Measurements from ENCODE around the gene IRF4. TPM values are rescaled to one million over a fixed set of nuclear protein-coding genes. Genes with fewer than 3 reads are reported as not detected.

The IRF4 gene
- total RNA-seq, 2 experiments from 2014 or later: 409 to 439 TPM

DNA sequence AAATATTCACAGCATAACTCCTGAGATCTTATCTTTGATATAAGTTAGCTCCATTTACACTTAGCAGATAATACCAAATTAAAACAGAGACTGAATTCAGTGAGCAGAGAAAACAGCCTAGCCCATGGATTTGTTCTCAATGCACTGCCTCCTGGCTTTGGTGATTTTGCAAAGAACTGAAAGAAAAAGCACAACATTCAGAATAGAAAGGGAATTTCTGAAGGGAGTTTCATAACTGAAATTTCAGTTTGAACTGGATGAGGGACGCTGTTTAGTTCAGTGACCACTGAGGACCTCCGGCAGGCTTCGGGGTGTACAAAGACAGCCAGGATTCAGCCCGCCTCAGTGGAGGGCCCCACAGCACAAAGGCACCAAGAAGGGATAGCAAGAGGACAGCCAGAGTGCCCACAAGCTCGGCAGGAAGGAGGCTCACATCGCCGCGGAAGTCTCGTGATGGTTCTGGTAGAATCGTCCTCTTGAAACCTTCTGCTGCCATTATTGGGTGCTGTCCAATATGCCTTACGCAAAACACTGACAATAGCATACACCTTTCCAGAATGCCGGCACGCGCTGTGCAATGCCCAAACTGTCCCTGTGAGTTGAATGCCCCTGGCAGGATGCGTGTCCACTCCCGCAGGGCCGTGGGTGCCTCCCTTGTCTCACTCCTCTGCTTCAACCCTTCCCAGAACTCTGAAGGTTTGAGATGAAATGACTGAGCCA, 9.7 kb upstream of the IRF4 start:
- DNase-seq (no peak), ATAC-seq (no peak)
- ChIA-PET POLR2A (interaction anchor here (2.2 kb wide), 1 partner anchor 10 kb away, joined by 10 read pairs; the partner anchor contains the start of gene IRF4), CTCF (interaction anchor here (1.0 to 1.6 kb wide), 2 partner anchors 152 to 211 kb away, joined by 3 to 4 read pairs; no protein-coding TSS in a partner anchor)
- intact Hi-C loops (cut with micrococcal nuclease): no loop called here
- TF ChIP-seq, protein P1, sequence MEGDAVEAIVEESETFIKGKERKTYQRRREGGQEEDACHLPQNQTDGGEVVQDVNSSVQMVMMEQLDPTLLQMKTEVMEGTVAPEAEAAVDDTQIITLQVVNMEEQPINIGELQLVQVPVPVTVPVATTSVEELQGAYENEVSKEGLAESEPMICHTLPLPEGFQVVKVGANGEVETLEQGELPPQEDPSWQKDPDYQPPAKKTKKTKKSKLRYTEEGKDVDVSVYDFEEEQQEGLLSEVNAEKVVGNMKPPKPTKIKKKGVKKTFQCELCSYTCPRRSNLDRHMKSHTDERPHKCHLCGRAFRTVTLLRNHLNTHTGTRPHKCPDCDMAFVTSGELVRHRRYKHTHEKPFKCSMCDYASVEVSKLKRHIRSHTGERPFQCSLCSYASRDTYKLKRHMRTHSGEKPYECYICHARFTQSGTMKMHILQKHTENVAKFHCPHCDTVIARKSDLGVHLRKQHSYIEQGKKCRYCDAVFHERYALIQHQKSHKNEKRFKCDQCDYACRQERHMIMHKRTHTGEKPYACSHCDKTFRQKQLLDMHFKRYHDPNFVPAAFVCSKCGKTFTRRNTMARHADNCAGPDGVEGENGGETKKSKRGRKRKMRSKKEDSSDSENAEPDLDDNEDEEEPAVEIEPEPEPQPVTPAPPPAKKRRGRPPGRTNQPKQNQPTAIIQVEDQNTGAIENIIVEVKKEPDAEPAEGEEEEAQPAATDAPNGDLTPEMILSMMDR (IDR thresholded peaks at IDR 0.05): no peak
- no peak overlapping the region for H3K4me3 Mint-ChIP-seq
- peaks cover 13% of the 10 kb centered on the region for H3K27me3 Mint-ChIP-seq
- no peaks in the 10 kb centered on the region for H3K9me3 Mint-ChIP-seq
- no peak overlapping the region for H3K27ac Mint-ChIP-seq
- H3K4me1 Mint-ChIP-seq (ENCODE audit: low read depth): peaks cover 8% of the 10 kb centered on the region
- H3K36me3 Mint-ChIP-seq (ENCODE audit: low read depth): no peaks in the 10 kb centered on the region

DNA sequence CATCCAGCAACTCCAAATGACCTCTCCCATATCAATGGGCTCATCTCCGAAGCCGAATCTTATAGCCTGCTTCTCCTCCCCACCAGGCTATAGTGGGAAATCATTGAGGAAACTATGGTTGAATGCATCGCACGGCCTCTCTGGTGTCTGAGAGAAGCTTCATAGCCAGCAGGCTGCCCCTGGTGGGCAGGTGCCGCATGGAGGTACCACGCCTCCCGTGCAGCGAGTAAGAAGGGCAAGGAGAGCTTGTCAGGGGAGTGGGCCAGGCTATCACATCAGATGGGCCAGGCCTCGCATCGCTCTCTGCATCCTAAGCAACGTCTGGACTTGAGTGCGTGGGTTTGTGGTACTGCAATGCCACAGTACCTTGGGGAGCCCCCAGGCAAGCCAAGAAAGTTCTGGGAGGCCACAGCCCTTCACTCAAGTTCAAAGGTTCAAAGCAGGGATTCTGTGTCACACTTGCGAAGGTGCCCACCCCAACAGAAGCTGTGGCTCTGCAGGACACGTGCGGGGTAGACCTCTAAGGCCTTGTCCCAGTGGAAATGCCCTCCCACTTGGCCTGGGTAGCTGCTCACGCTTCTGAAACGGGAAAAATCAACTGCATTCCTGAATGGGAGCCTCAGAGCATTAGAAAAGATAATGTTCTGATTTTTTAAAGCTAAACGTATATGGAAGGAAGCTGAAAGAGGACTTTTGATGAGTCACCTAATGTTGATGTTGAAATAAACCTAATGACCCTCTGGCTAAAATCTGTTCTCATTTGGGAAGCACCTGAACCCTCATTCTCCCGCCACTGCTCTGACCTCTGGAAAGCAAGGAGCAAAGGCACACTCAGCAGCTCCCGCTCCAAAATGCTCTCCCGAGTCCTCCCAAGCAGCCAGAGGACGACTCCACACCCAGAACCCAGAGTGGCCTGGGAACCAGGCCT, 8.4 kb upstream of the IRF4 start:
- H3K27me3 Mint-ChIP-seq: peaks cover 12% of the 10 kb centered on the region
- H3K36me3 Mint-ChIP-seq (ENCODE audit: low read depth): no peaks in the 10 kb centered on the region
- H3K4me3 Mint-ChIP-seq: no peak overlapping the region
- DNase-seq: no peak
- POLR2A ChIA-PET: interaction anchor here (0.9 to 2.2 kb wide), 2 partner anchors 8 to 11 kb away, joined by 3 to 10 read pairs; partner anchors contain the start of gene IRF4
- no peak for ATAC-seq
- H3K27ac Mint-ChIP-seq: no peak overlapping the region
- no peaks in the 10 kb centered on the region for H3K9me3 Mint-ChIP-seq
- CTCF ChIA-PET: interaction anchor here (1.4 to 1.5 kb wide), 2 partner anchors 11 to 195 kb away, joined by 3 to 4 read pairs; no protein-coding TSS in a partner anchor
- TF ChIP-seq, protein P1 (IDR thresholded peaks at IDR 0.05): no peak
- intact Hi-C loops (cut with micrococcal nuclease): no loop called here
- H3K4me1 Mint-ChIP-seq (ENCODE audit: low read depth): peaks cover 7% of the 10 kb centered on the region

DNA sequence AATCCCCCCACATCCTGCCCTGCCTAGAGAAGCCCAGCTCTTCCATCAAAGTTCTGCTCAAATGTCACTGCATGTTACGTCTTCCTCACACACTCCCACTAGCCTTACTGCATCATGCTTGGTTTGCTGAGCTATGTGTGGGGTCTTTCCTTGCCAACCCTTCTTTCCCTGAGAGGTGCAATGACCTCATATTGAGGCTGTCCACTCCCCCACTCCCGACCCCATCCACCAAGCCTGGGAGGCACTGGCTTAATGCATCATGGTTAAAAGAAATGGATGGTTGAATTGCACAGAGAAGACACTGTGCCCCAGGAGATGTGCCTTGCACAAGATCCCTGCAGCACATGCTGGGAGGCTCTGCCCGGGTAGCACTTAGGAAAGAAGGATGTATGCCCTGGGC, 7.7 kb upstream of the IRF4 start:
- peaks cover 10% of the 10 kb centered on the region for H3K4me1 Mint-ChIP-seq (ENCODE audit: low read depth)
- intact Hi-C loops (cut with micrococcal nuclease): no loop called here
- POLR2A ChIA-PET: interaction anchor here (0.9 to 2.2 kb wide), 2 partner anchors 8 to 10 kb away, joined by 3 to 10 read pairs; partner anchors contain the start of gene IRF4
- CTCF ChIA-PET: interaction anchor here (1.4 to 1.5 kb wide), 2 partner anchors 11 to 196 kb away, joined by 3 to 4 read pairs; no protein-coding TSS in a partner anchor
- no peak overlapping the region for H3K4me3 Mint-ChIP-seq
- no peak overlapping the region for H3K27ac Mint-ChIP-seq
- H3K36me3 Mint-ChIP-seq (ENCODE audit: low read depth): no peaks in the 10 kb centered on the region
- TF ChIP-seq, protein P1 (IDR thresholded peaks at IDR 0.05): no peak
- H3K9me3 Mint-ChIP-seq: no peaks in the 10 kb centered on the region
- ATAC-seq (no peak), DNase-seq (no peak)
- peaks cover 12% of the 10 kb centered on the region for H3K27me3 Mint-ChIP-seq

DNA sequence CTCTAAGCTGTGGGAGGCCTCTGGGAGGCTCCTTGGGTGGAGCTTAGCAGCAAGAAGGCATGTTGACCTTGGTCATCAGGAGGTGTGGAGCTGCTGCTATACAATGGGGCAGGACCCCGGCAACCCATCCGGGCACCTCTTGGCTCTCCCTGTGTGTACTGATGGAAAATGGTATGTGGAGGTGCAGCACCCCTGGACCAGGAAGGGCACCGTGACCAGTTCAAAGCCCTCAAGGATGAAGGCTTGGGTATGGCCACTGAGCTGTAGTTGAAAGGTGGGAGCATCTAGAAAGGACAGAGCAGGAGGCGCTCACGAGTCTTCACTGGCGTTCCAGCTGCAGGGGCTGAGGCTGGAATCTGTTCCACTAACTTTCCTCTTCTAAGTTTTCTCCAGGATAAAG, 6.7 kb upstream of the IRF4 start:
- H3K9me3 Mint-ChIP-seq: no peaks in the 10 kb centered on the region
- no peak for DNase-seq
- H3K27me3 Mint-ChIP-seq: peaks cover 12% of the 10 kb centered on the region
- ChIA-PET CTCF (interaction anchor here (1.1 to 1.7 kb wide), 3 partner anchors 76 to 413 kb away, joined by 3 to 4 read pairs (median 3); no protein-coding TSS in a partner anchor), POLR2A (interaction anchor here (0.6 to 1.2 kb wide), 4 partner anchors 9 to 27 kb away, joined by 3 read pairs; no protein-coding TSS in a partner anchor)
- intact Hi-C loops (cut with micrococcal nuclease): loop anchor here (5.0 kb wide), 2 partner anchors 43 to 93 kb away; partner anchors contain the start of gene DUSP22
- H3K27ac Mint-ChIP-seq: no peak overlapping the region
- H3K4me1 Mint-ChIP-seq (ENCODE audit: low read depth): peaks cover 20% of the 10 kb centered on the region
- TF ChIP-seq, protein P1 (IDR thresholded peaks at IDR 0.05): no peak
- no peak for ATAC-seq
- no peaks in the 10 kb centered on the region for H3K36me3 Mint-ChIP-seq (ENCODE audit: low read depth)
- H3K4me3 Mint-ChIP-seq: no peak overlapping the region
